ENCODE results near the gene TMUB1.
"Not testable (repeated sequence)": the region's sequence is repeated elsewhere in the genome, so short reads cannot be mapped to it uniquely, and the experiment has no call there.

TMUB1 gene

GRCh38 chr7:151043959-151044358 is 39.3 kb downstream of the TMUB1 start:
- no peak for TF ChIP-seq CTCF (IDR thresholded peaks at IDR 0.05; ENCODE audit: control insufficient read depth, extremely low read depth, insufficient read depth)
- no peak for DNase-seq (ENCODE audit: low read depth)
- no peak overlapping the region for H3K4me3 ChIP-seq (ENCODE audit: low read depth, low read length)

GRCh38 chr7:151043449-151043848 is 39.8 kb downstream of the TMUB1 start:
- H3K4me3 ChIP-seq (ENCODE audit: low read depth, low read length); DNase-seq (ENCODE audit: low read depth): not testable (repeated sequence)

GRCh38 chr7:151040616-151041375 is 42.5 kb downstream of the TMUB1 start:
- DNase-seq (ENCODE audit: low read depth), result no peak
- H3K4me3 ChIP-seq (ENCODE audit: low read depth, low read length), result no peak overlapping the region
- no peak for TF ChIP-seq CTCF (IDR thresholded peaks at IDR 0.05; ENCODE audit: control insufficient read depth, extremely low read depth, insufficient read depth)

- TF ChIP-seq CTCF (IDR thresholded peaks at IDR 0.05; ENCODE audit: control insufficient read depth, extremely low read depth, insufficient read depth), result no peak
- H3K4me3 ChIP-seq (ENCODE audit: low read depth, low read length), result no peak overlapping the region
- DNase-seq (ENCODE audit: low read depth), result no peak
Measured at GRCh38 chr7:151039850-151040548, 43.3 kb downstream of the TMUB1 start.

- DNase-seq (ENCODE audit: low read depth), result no peak
- no peak for TF ChIP-seq CTCF (IDR thresholded peaks at IDR 0.05; ENCODE audit: control insufficient read depth, extremely low read depth, insufficient read depth)
- no peak overlapping the region for H3K4me3 ChIP-seq (ENCODE audit: low read depth, low read length)
Measured at GRCh38 chr7:151038951-151039849, 44.1 kb downstream of the TMUB1 start.

- DNase-seq (ENCODE audit: low read depth), result no peak
- H3K4me3 ChIP-seq (ENCODE audit: low read depth, low read length), result no peak overlapping the region
- TF ChIP-seq CTCF (IDR thresholded peaks at IDR 0.05; ENCODE audit: control insufficient read depth, extremely low read depth, insufficient read depth), result no peak
Measured at GRCh38 chr7:151035902-151036301, 47.4 kb downstream of the TMUB1 start.
